T-cell (primary cell): ENCODE data around the gene GRIK4. TPM values are rescaled to one million over a fixed set of nuclear protein-coding genes. Genes with fewer than 3 reads are reported as not detected.

Experiments used
- ATAC-seq, 4 experiments: fragments of 200-7000 bp in 3 of 4; fragments of 150-1000 bp in 1 of 4; cut with Tn5 transposase; replicated peaks in 1 of 4; 1 replicate in 3 of 4; 2 replicates in 1 of 4; pipeline ENCODE4 v1.10.0; 2021; ENCODE audit warnings: moderate library complexity in 3 of 4, mild to moderate bottlenecking in 2 of 4, moderate number of reproducible peaks in 1 of 4
- CTCF ChIA-PET, 2 donors: fragments of 300-600 bp; sonication (Branson Sonifier 250); formaldehyde crosslinking; loops; one replicate each; lab custom pipeline; 2022; ENCODE audit warnings: antibody characterized with exemption in 2 of 2; lab: Charles Lee
- POLR2A ChIA-PET, 2 donors: fragments of 300-600 bp; sonication (Branson Sonifier 250); formaldehyde crosslinking; loops; one replicate each; lab custom pipeline; 2022; ENCODE audit warnings: antibody characterized with exemption in 2 of 2; lab: Charles Lee
- DNase-seq, 35 experiments: peaks; one replicate each; pipeline versions ENCODE4 v3.0.0 to v3.0.0-alpha.2; 2013 to 2023
- H3K27ac ChIP-seq: one replicate; pipeline ENCODE4 v1.5.1; 2013; ENCODE audit warnings: low read length
- H3K27me3 ChIP-seq, 2 experiments: replicated peaks in 1 of 2; 1 replicate in 1 of 2; 2 replicates in 1 of 2; pipeline versions ENCODE4 v1.6.1 to v1.7.0; 2013; ENCODE audit warnings: low read length in 1 of 2, mixed read lengths in 1 of 2; ENCODE audit not compliant: control insufficient read depth in 2 of 2, insufficient read depth in 2 of 2; ENCODE audit errors: extremely low read depth in 1 of 2
- H3K36me3 ChIP-seq, 2 donors: 1 replicate in 1 of 2; 2 replicates in 1 of 2; pipeline versions ENCODE4 v1.6.1 to v1.7.0; 2013; ENCODE audit warnings: low read length in 1 of 2; ENCODE audit not compliant: control insufficient read depth in 2 of 2, insufficient read depth in 1 of 2; ENCODE audit errors: extremely low read depth in 1 of 2
- H3K4me1 ChIP-seq, 2 experiments: 1 replicate in 1 of 2; 2 replicates in 1 of 2; pipeline versions ENCODE4 v1.6.1 to v1.7.0; 2013; ENCODE audit warnings: low read length in 2 of 2, mixed read lengths in 1 of 2; ENCODE audit not compliant: insufficient read depth in 2 of 2, control insufficient read depth in 1 of 2; ENCODE audit errors: extremely low read depth in 1 of 2
- H3K4me3 ChIP-seq, 2 donors: 1 replicate in 1 of 2; 2 replicates in 1 of 2; pipeline versions ENCODE4 v1.5.1 to v1.7.0; 2013; ENCODE audit warnings: mild to moderate bottlenecking in 2 of 2, low read length in 1 of 2, moderate library complexity in 1 of 2; ENCODE audit not compliant: control insufficient read depth in 1 of 2; ENCODE audit errors: extremely low read depth in 1 of 2
- H3K9me3 ChIP-seq: 2 replicates; pipeline ENCODE4 v1.7.0; 2013
- H3K27ac Mint-ChIP-seq, 2 donors: one replicate each; pipeline ENCODE4 v1.8.0; 2020 to 2021; ENCODE audit warnings: mild to moderate bottlenecking in 2 of 2, mixed read lengths in 2 of 2
- H3K27me3 Mint-ChIP-seq, 2 donors: one replicate each; pipeline ENCODE4 v1.8.0; 2021 to 2022; ENCODE audit warnings: mixed read lengths in 2 of 2
- H3K36me3 Mint-ChIP-seq: one replicate; pipeline ENCODE4 v1.8.0; 2021; ENCODE audit warnings: mixed read lengths
- H3K4me1 Mint-ChIP-seq, 3 donors: one replicate each; pipeline ENCODE4 v1.8.0; 2020 to 2022; ENCODE audit warnings: mixed read lengths in 3 of 3, mild to moderate bottlenecking in 1 of 3
- H3K4me3 Mint-ChIP-seq, 3 donors: one replicate each; pipeline ENCODE4 v1.8.0; 2020 to 2022; ENCODE audit warnings: mild to moderate bottlenecking in 3 of 3, mixed read lengths in 3 of 3, moderate library complexity in 3 of 3
- H3K9me3 Mint-ChIP-seq, 3 donors: one replicate each; pipeline ENCODE4 v1.8.0; 2020 to 2022; ENCODE audit warnings: mixed read lengths in 3 of 3
- WGBS: methylation state at CpG from one replicate; pipeline ENCODE4 v1.1.5; 2013; ENCODE audit warnings: missing lambda C conversion rate; ENCODE audit not compliant: insufficient coverage; 5-methylcytosine and 5-hydroxymethylcytosine counted together
- total RNA-seq, 35 experiments: library from RNA in 6 of 35; stranded (reverse) in 6 of 35; fragments of 120-200 nt in 1 of 35; gene quantifications; one replicate each; pipeline versions ENCODE4 v1.2.1 to v1.2.4 and lab custom pipeline; 2013 to 2026

The GRIK4 gene
- total RNA-seq, 5 donors from 2014 or later (not counting 1 experiment from before 2014, with no cell fraction given) = 0.09 TPM; not detected in 4

DNA sequence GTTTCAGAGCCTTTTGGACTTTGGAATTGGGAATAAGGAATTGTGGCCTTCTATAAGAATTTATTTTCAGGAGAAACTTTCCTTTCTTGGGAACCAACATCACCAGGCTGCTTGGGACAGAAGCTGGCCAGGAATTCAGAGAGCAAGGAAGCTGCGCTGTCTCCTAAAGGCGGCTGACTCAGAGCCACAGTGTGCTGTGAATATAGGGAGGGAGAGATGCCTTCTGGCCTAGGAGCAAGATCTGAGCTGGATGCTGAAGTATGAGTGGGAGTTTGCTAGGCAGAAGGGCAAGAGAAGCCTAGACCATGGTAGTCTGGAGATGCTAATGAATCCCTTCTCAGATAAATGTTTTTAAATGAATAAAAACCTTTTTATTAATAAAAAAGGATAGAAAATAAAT is 298.7 kb downstream of the GRIK4 start:
- Histone ChIP-seq H3K27ac (no peak overlapping the region), H3K4me1 (no peaks in the 10 kb centered on the region), H3K4me3 (no peak overlapping the region), H3K9me3 (no peaks in the 10 kb centered on the region), H3K36me3 (no peaks in the 10 kb centered on the region), H3K27me3 (peaks cover 0 to 21% of the 10 kb centered on the region in 2 experiments)
- Mint-ChIP-seq H3K27me3 (peaks cover 12 to 14% of the 10 kb centered on the region in 2 donors), H3K4me1 (no peaks in the 10 kb centered on the region), H3K36me3 (no peaks in the 10 kb centered on the region), H3K9me3 (no peaks in the 10 kb centered on the region), H3K4me3 (no peak overlapping the region), H3K27ac (no peak overlapping the region)
- ChIA-PET CTCF (no interaction called here), POLR2A (no interaction called here)
- WGBS = no CpG with 5 or more reads among the region's 2 CpGs
- ATAC-seq (no peak), DNase-seq (no peak)

DNA sequence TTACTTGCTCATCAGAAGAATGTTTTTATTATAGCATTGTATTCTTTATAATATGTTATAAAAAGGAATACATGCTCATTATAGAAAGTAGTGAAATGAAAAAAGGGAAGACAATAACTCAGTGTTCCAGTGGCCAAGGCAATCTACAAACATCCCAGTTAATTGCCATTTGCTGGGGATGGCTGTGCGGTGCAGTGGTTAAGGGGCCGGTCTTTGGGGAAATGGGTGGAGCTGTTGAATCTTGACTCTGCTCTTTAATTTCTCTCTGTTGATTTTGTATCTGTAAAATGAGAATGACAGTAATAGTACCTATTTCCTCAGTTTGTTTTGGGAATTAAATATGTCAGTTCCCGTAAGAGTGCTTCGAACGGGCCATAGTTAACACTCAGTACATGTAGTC is 299.7 kb downstream of the GRIK4 start:
- H3K4me1 ChIP-seq = no peaks in the 10 kb centered on the region
- Mint-ChIP-seq H3K27me3 (peaks cover 12 to 14% of the 10 kb centered on the region in 2 donors), H3K4me3 (no peak overlapping the region), H3K9me3 (no peaks in the 10 kb centered on the region), H3K36me3 (no peaks in the 10 kb centered on the region), H3K27ac (no peak overlapping the region), H3K4me1 (no peaks in the 10 kb centered on the region)
- ATAC-seq (no peak), DNase-seq (no peak)
- no peaks in the 10 kb centered on the region for H3K9me3 ChIP-seq
- no peaks in the 10 kb centered on the region for H3K36me3 ChIP-seq
- POLR2A ChIA-PET = no interaction called here
- no peak overlapping the region for H3K27ac ChIP-seq
- CTCF ChIA-PET = no interaction called here
- WGBS = no CpG with 5 or more reads among the region's 5 CpGs
- H3K4me3 ChIP-seq = no peak overlapping the region
- H3K27me3 ChIP-seq = peaks cover 0 to 29% of the 10 kb centered on the region in 2 experiments

DNA sequence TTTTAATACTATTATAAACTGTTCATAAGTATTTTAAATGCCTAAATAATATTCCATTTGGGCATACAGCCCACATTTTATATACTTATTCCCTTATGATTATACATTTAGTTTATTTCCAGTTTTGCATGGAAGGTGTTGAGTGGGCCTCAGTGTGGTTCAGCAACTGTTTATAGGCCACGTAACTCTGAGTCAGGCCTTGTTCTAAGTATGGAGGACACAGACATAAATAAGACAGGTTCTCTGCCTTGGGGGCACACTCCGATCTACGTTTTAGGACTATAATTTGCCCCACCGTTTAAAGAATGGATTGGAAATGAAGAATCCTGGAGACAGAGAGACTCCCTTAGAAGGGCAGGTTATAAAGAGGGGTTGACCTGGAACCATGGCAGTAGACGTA is 300.2 kb downstream of the GRIK4 start:
- no peak overlapping the region for H3K27ac ChIP-seq

DNA sequence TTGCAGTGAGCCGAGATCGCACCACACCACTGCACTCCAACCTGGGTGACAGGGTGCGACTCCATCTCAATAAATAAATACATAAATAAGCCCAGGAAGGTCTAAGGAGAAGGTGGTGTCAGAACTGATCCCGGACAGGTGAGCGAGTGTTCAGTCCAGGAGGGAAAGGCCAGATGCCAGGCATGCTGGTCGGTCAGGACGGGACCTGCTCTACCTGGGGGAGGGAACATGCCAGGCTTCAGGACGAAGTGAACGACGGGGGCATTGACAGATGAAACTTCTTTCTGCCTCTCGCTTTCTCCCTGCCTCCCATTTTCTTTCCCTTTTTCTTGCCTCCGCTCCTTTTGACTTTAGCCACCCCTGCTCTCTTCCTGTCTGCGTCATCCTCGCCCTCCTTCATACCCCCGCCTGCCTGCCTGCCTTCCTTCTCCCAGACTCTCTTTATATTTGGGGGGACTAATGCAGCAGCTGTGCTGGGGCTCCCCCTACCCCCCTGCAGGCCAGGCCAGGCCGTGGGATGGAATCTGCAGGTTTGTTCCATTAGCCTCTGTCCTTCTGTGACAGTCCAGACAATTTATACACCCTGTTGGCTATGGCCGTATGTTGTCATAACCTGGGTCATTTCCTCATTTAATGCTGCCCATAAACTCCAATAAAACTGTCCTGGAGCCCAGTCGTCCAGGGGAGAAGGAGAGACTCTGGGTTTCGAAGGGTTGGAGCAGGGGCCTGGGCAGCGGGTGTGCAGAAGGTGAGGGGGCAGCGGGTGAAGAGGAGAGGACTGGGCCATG is 303.2 kb downstream of the GRIK4 start:
- CTCF ChIA-PET = no interaction called here
- WGBS = 82% methylated on average over 9 of the region's 21 CpGs

More for the DNA sequence above, 300.2 kb downstream of the GRIK4 start:
- Histone ChIP-seq H3K27me3 (peaks cover 0 to 34% of the 10 kb centered on the region in 2 experiments), H3K9me3 (no peaks in the 10 kb centered on the region), H3K4me1 (no peaks in the 10 kb centered on the region), H3K36me3 (no peaks in the 10 kb centered on the region), H3K4me3 (no peak overlapping the region)
- WGBS = 85% methylated on average over 5 of the region's 5 CpGs
- Mint-ChIP-seq H3K27me3 (peaks cover 11 to 17% of the 10 kb centered on the region in 2 donors), H3K36me3 (no peaks in the 10 kb centered on the region), H3K4me1 (no peaks in the 10 kb centered on the region), H3K27ac (no peak overlapping the region), H3K4me3 (no peak overlapping the region), H3K9me3 (no peaks in the 10 kb centered on the region)
- CTCF ChIA-PET = no interaction called here
- ATAC-seq (no peak), DNase-seq (no peak)
- POLR2A ChIA-PET = no interaction called here

DNA sequence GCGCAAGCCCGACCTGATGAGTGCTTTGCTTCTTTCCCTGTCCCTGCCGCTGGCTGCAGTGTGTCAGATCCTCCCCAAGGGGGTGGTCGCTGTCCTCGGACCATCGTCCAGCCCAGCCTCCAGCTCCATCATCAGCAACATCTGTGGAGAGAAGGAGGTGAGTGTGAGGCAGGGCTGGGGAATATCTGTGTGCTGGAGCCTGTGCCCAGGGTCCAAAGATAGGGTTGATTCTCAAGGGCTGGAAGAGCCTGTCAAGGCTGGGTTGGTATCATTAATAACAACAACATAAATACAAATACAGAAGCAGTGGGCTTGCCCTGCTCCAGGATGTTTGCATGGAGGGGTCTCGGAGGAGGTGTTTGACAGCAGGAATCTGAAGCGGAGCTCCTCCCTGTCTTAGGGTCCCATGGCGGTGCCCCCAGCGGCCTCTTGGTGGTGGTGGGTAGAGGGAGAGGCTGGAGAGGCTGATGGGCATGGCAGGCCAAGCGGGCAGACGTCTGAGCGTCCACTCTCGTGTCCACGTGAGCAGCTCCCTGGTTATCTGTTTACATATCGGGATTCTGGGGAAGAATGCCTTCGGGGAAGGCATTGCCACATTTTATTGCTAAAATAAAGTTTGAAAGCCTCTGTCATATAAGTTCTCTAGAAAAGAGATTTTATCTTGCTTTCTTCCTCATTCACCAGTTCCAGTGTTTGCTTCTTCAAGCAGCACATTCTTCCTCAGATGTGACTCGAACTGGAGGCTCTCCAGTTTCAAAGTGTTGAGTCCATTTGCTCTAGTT is 304.0 kb downstream of the GRIK4 start:
- no peak overlapping the region for H3K4me3 ChIP-seq
- H3K4me1 ChIP-seq = no peaks in the 10 kb centered on the region
- H3K9me3 ChIP-seq = no peaks in the 10 kb centered on the region
- peaks cover 24% of the 10 kb centered on the region in 2 donors for H3K27me3 Mint-ChIP-seq
- DNase-seq = no peak
- ChIA-PET CTCF (no interaction called here), POLR2A (no interaction called here)
- no peaks in the 10 kb centered on the region for H3K9me3 Mint-ChIP-seq
- WGBS = 77% methylated on average over 6 of the region's 18 CpGs
- H3K27ac ChIP-seq = no peak overlapping the region
- H3K27ac Mint-ChIP-seq = no peak overlapping the region
- H3K27me3 ChIP-seq = peaks cover 0 to 39% of the 10 kb centered on the region in 2 experiments
- H3K4me3 Mint-ChIP-seq = no peak overlapping the region
- H3K36me3 ChIP-seq = no peaks in the 10 kb centered on the region
- H3K36me3 Mint-ChIP-seq = no peaks in the 10 kb centered on the region
- ATAC-seq = no peak
- H3K4me1 Mint-ChIP-seq = no peaks in the 10 kb centered on the region

More for the DNA sequence above, 303.2 kb downstream of the GRIK4 start:
- Histone ChIP-seq H3K27me3 (peaks cover 0 to 35% of the 10 kb centered on the region in 2 experiments), H3K27ac (no peak overlapping the region), H3K4me1 (no peaks in the 10 kb centered on the region), H3K4me3 (no peak overlapping the region), H3K9me3 (no peaks in the 10 kb centered on the region), H3K36me3 (no peaks in the 10 kb centered on the region)
- H3K4me1 Mint-ChIP-seq = no peaks in the 10 kb centered on the region
- peaks cover 22 to 24% of the 10 kb centered on the region in 2 donors for H3K27me3 Mint-ChIP-seq
- H3K27ac Mint-ChIP-seq = no peak overlapping the region
- no peaks in the 10 kb centered on the region for H3K9me3 Mint-ChIP-seq
- H3K36me3 Mint-ChIP-seq = no peaks in the 10 kb centered on the region
- H3K4me3 Mint-ChIP-seq = no peak overlapping the region
- no peak for DNase-seq
- no peak for ATAC-seq
- POLR2A ChIA-PET = no interaction called here

DNA sequence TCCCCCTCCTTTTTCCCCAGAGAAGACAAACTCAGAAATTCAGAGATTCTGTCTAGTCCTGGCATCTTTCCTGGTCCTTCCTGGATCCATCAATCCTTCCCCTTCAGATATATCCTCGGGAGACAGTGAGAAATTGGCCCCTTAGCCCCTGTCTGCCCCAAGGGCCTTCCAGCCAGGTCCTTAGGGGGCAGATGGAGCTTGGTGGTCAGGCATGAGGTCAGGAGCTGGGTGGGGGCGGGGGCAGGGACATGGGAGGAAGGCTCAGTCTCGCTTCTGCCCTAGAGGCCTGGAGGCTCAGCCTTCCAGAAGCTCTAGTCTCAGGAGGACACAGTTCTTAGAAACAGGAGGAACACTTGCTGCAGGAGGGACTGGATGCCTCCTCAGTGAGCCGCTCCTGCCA is 304.6 kb downstream of the GRIK4 start:
- CTCF ChIA-PET = no interaction called here
- Mint-ChIP-seq H3K4me1 (no peaks in the 10 kb centered on the region), H3K36me3 (no peaks in the 10 kb centered on the region)

More for the DNA sequence above, 304.6 kb downstream of the GRIK4 start:
- H3K36me3 ChIP-seq = no peaks in the 10 kb centered on the region
- no peak overlapping the region for H3K27ac ChIP-seq
- POLR2A ChIA-PET = no interaction called here
- ATAC-seq (no peak), DNase-seq (no peak)
- Mint-ChIP-seq H3K4me3 (no peak overlapping the region), H3K27me3 (peaks cover 28% of the 10 kb centered on the region in 2 donors), H3K27ac (no peak overlapping the region), H3K9me3 (no peaks in the 10 kb centered on the region)
- H3K9me3 ChIP-seq = no peaks in the 10 kb centered on the region
- peaks cover 0 to 40% of the 10 kb centered on the region in 2 experiments for H3K27me3 ChIP-seq
- H3K4me1 ChIP-seq = no peaks in the 10 kb centered on the region
- 80% methylated on average over 3 of the region's 4 CpGs for WGBS
- H3K4me3 ChIP-seq = no peak overlapping the region
